Measurements from ENCODE around the gene DENND1B.
A peak's percentile ranks its signal among the peaks of the same experiment; 100 is the strongest.

Gene DENND1B, protein sequence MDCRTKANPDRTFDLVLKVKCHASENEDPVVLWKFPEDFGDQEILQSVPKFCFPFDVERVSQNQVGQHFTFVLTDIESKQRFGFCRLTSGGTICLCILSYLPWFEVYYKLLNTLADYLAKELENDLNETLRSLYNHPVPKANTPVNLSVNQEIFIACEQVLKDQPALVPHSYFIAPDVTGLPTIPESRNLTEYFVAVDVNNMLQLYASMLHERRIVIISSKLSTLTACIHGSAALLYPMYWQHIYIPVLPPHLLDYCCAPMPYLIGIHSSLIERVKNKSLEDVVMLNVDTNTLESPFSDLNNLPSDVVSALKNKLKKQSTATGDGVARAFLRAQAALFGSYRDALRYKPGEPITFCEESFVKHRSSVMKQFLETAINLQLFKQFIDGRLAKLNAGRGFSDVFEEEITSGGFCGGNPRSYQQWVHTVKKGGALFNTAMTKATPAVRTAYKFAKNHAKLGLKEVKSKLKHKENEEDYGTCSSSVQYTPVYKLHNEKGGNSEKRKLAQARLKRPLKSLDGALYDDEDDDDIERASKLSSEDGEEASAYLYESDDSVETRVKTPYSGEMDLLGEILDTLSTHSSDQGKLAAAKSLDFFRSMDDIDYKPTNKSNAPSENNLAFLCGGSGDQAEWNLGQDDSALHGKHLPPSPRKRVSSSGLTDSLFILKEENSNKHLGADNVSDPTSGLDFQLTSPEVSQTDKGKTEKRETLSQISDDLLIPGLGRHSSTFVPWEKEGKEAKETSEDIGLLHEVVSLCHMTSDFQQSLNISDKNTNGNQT

GRCh38 chr1:197775282-197776262, at the start of gene DENND1B:
TSS of gene DENND1B (minus strand) at chr1:197775480. CDS start at chr1:197775155, 325 bp downstream.
- DNase-seq: peak; percentile 70

DNA sequence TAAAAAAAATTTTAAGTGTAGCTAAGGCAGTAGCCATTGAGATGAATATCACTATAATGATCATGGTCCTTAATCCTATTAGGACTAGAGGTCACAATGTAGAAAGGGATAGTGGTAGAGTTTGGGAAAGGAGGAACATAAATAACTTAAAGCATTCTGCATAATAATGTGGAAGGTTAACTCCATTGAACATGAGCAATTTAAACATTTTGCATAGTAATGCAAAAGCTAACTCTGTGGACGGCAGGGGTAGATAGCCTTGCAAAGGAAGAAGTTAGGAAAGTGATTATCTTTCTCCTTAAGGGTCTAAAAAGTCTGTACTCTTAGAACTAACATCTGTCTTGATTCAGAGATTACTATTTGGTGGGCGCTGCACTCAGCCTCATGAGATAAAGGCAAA, 39.0 kb upstream of the DENND1B start:
- no peak for DNase-seq

GRCh38 chr1:197813741-197814140, 38.5 kb upstream of the DENND1B start:
- no peak for DNase-seq

GRCh38 chr1:197811769-197812168, 36.5 kb upstream of the DENND1B start:
- no peak for DNase-seq

- no peak for DNase-seq
Measured at GRCh38 chr1:197810812-197811211, 35.5 kb upstream of the DENND1B start.

- no peak for DNase-seq
Measured at GRCh38 chr1:197808880-197809279, 33.6 kb upstream of the DENND1B start.

GRCh38 chr1:197807739-197808453, 32.6 kb upstream of the DENND1B start:
- DNase-seq: no peak

DNA sequence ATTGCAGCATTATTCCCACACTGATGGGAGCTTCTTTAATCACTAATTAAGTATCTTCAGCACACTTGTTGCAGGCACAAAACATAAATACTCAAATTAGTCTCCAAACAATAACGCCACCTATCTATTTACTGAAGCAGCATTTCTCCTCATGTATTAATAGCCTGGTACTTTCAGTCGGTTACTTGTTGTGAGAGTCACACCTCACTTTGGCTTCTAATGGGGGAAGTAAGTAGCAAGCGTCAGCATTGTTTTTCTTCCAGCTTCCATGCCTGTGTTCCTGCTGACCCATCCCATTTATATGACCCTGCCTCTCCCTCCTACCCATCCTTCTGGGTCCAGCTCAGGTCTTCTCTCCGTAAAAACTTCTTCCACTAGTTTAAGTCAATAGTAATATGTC, 31.9 kb upstream of the DENND1B start:
- no peak for DNase-seq

DNA sequence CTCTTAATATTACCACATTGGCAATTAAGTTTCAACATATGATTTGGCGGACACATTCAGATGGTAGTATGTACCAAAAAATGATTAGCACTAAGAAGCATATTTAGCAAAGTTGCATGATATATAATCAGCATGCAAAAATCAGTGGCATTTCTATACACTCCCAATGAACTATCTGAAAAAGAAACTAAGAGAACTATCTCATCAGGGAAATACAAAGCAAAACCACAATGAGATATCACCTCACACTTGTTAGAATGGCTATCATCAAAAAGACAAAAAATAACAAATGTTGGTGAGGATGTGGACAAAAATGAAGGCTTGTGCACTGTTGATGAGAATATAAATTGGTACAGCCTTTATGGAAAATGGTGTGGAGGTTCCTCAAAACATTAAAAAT, 31.4 kb upstream of the DENND1B start:
- DNase-seq: no peak

DNA sequence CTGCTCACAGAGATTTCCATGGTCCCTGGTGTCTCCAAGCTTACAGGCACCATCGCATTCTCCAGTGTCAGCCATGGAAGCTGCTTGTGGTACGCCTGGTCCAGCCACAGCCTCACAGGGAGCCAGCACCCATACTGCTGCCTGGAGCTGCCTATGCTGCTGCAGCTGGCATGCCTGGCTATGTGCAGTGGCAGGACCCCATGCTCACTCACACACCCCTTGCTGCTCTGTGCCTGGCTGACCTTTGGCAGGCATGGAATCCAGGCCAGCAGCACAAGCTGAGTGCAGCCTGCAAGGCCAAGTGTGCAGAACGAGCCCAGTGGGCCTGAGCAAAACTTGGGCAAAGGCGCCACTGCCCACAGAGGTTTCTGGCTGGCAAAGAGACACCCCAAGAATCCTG, 26.4 kb upstream of the DENND1B start:
- DNase-seq: no peak

DNA sequence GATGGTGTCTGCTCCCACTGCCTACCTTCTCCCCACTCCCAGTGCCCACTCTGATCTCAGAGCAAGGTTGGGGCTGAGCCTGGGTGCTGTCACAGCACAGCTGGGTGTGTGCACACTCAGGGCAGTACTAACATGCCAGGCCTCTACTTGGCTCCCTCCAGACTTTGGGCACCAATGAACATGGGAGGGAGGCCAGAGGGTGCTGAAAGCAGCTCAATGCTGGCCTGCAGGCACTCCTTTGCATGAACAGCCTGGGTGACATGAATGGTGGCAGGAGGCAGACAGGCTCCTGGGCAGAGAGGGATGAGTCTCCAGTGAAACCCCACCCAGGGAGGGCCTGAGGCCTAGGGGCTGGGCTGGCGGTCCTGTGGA, 25.8 kb upstream of the DENND1B start:
- no peak for DNase-seq

DNA sequence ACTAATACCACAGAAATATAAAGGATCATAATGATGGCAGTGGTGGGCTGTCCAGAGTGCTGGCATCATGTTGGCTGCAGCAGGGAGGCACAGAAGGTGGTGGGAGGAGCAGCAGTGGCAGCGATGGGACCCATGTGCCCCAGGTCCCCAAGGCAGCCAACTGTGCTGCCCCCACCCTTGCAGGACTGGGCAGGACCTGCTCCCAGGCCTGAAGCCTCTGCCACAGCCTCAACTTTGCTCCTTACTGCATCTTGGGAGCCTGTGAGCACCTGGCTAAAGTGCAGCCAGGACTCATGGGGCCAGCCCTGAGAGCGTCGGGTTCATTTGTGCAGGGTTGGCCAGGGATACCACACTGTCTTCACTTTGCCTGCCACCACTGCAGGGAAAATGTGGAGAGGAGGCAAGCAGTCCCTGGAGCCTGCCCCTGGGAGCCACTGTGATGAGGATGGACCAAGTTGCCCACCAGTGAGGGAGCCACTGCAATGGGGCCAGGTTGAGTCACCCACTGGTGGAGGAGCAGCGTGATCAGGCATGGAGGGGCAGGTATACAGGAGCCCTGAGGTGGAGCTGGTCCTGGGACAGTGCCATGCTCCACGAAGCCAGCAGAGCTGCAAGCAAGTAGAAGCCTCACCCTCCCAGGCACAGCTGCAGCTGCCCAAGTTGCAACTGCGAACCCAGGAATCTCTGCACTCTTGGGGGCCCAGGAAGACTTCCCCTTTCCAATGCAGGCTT, 25.3 kb upstream of the DENND1B start:
- no peak for DNase-seq

DNA sequence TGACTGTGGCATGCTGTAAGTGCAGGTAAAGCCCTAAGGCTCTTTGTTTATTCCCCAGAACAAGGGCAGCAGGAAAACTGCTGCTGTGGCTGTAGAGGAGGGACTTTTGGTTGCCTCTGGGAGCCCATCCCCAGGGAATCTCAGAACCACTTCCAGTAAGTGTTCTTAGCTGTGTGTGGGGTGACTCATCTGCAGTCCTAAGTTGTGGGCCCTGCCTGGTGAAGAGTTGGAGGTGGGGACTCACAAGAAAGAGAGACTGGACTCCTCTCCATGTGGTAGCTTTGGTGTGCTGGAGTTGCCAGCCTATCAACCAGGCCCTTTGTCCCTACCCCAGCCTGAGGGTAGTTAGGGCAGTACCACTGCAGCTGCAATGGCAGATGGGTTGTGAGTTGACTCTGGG, 24.0 kb upstream of the DENND1B start:
- peak; percentile 81 for DNase-seq

DNA sequence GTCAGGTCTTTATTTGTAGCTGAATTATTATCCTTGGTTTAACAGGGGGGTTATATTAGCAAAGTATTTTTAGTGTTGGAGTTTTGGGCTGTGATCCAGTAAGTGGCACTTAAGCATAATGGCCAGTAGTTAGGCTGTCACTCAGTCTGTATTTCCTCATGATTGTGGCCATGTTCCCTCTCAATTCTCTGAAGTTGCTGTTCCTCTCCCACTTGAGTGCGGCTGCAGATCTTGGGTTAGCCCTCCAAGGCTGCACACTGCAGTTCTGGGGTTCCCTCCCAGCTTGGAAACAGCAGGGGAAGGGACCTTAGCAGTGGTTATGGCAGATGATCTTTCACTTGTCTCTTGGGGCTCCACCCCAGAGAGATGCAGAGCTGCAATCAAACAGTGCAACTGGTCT, 23.2 kb upstream of the DENND1B start:
- no peak for DNase-seq

DNA sequence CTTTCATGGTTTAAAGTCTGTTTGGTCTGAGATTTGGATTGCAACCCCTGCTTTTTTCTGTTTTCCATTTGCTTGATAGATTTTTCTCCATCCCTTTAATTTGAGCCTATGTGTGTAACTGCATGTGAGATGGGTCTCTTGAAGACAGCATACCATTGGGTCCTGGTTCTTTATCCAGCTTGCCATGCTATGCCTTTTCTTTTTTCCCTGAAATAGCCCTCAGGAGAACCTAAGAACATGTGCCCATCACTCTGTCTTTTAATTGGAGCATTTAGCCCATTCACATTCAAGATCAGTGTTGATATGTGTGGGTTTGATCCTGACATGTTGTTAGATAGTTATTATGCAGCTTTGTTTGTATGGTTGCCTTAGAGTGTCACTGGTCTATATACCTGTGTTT, 21.7 kb upstream of the DENND1B start:
- no peak for DNase-seq

- DNase-seq: no peak
Measured at GRCh38 chr1:197788741-197789739, 13.8 kb upstream of the DENND1B start.

DNA sequence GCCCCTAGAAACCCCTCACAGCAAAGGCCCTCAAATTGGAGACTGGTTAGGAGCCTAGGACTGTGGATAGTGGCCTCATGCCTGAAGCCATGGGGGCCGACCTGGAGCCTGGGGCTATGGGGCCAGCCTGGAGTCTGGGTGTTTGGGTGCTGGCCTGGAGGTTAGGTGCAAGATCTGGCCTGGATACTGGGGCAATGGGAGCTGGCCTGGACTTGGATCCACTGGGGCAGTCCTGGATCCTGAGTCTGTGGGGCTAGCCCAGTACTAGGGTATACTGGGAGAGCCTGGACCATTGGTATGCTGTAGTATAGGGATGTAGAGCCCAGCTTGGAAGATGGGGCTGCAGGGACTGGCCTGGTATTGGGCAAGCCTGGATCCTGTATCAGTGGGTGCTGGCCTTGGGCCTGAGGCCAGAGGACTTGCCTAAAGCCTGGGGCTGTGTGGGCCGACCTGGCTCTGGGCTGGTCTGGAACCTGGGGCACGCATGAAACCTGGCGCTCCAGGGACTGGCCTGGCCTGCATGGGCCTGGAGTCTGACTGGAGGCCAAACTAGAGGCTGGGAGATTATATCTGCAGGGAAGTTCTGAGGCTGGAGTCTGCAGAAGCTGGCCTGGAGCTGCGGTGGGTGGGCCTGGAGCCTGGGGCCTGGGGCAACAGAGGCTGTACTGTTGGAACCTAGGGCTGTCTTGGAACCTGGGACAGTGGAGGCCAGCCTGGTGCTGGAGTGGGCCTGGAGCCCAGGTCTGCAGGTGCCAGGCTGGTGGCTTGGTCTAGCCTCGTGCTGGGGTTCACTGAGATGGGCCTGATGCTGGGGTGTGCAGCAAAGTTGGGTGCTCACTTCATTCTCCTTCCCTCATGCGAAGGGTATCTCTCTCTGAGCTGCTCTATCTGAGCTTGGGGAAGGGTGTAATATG, 12.6 kb upstream of the DENND1B start:
- DNase-seq: no peak

- peak; percentile 86 for DNase-seq
Measured at GRCh38 chr1:197787056-197787455, 11.8 kb upstream of the DENND1B start.

GRCh38 chr1:197786280-197786679, 11.0 kb upstream of the DENND1B start:
- DNase-seq: no peak
